Natural killer cell (primary cell): ENCODE results near the gene PNCK. TPM values are rescaled to one million over a fixed set of nuclear protein-coding genes. Genes with fewer than 3 reads are reported as not detected.

ENCODE experiments used
- ATAC-seq, 3 donors: fragments of 150-1000 bp in 2 of 3; fragments of 200-7000 bp in 1 of 3; cut with Tn5 transposase; 1 replicate in 1 of 3; 2 replicates in 2 of 3; pipeline ENCODE4 v1.10.0; 2021; ENCODE audit warnings: mild to moderate bottlenecking in 2 of 3, moderate library complexity in 2 of 3
- DNase-seq, 2 donors: peaks; one replicate each; pipeline versions ENCODE4 v3.0.0 to v3.0.0-alpha.2; 2013 to 2021; ENCODE audit warnings: mixed read lengths in 1 of 2
- H3K27ac ChIP-seq: one replicate; pipeline ENCODE4 v1.5.1; 2013; ENCODE audit warnings: mild to moderate bottlenecking, low read length
- H3K27me3 ChIP-seq: one replicate; pipeline ENCODE4 v1.6.1; 2013; ENCODE audit warnings: low read length; ENCODE audit not compliant: control insufficient read depth, insufficient read depth
- H3K36me3 ChIP-seq: one replicate; pipeline ENCODE4 v1.6.1; 2013; ENCODE audit warnings: low read length; ENCODE audit not compliant: control insufficient read depth, insufficient read depth
- H3K4me1 ChIP-seq: one replicate; pipeline ENCODE4 v1.6.1; 2013; ENCODE audit warnings: low read length; ENCODE audit not compliant: control insufficient read depth, insufficient read depth
- H3K4me3 ChIP-seq: one replicate; pipeline ENCODE4 v1.5.1; 2013; ENCODE audit warnings: low read length
- H3K9me3 ChIP-seq: one replicate; pipeline ENCODE4 v1.6.1; 2013; ENCODE audit warnings: low read length; ENCODE audit not compliant: control insufficient read depth, insufficient read depth
- H3K27ac Mint-ChIP-seq, 2 donors: one replicate each; pipeline ENCODE4 v1.8.0; 2022; ENCODE audit warnings: mild to moderate bottlenecking in 2 of 2, mixed read lengths in 2 of 2, moderate library complexity in 1 of 2
- H3K27me3 Mint-ChIP-seq, 2 donors: one replicate each; pipeline ENCODE4 v1.8.0; 2022; ENCODE audit warnings: low read depth in 2 of 2, mixed read lengths in 2 of 2
- H3K36me3 Mint-ChIP-seq: one replicate; pipeline ENCODE4 v1.8.0; 2022; ENCODE audit warnings: mixed read lengths
- H3K4me1 Mint-ChIP-seq, 2 donors: one replicate each; pipeline ENCODE4 v1.8.0; 2022; ENCODE audit warnings: mixed read lengths in 2 of 2
- H3K4me3 Mint-ChIP-seq: one replicate; pipeline ENCODE4 v1.8.0; 2022; ENCODE audit warnings: mild to moderate bottlenecking, moderate library complexity, mixed read lengths
- H3K9me3 Mint-ChIP-seq, 2 donors: one replicate each; pipeline ENCODE4 v1.8.0; 2022; ENCODE audit warnings: mixed read lengths in 2 of 2
- WGBS: methylation state at CpG from one replicate; pipeline ENCODE4 v1.1.7; 2013; ENCODE audit warnings: missing lambda C conversion rate; ENCODE audit not compliant: insufficient coverage; 5-methylcytosine and 5-hydroxymethylcytosine counted together
- intact Hi-C: fragments of 100-400 bp; cut with micrococcal nuclease; formaldehyde crosslinking; loops from one replicate; pipeline ENCODE4 v1.14.2; 2022
- total RNA-seq, 4 donors: library from RNA; stranded (reverse); fragments of 120-200 nt in 1 of 4; gene quantifications; one replicate each; pipeline versions ENCODE4 v1.2.3 to v1.2.4, GENCODE V29; 2013 to 2022
- TF ChIP-seq, protein P1 (sequence below): fragments of 200-600 bp; IDR thresholded peaks from one replicate; pipeline ENCODE4 v1.8.0; 2022; ENCODE audit warnings: antibody characterized with exemption

The PNCK gene
- total RNA-seq, 3 donors from 2014 or later (not counting 1 experiment from before 2014, with no cell fraction given) = 0.66 to 1.1 (median 0.97) TPM

DNA sequence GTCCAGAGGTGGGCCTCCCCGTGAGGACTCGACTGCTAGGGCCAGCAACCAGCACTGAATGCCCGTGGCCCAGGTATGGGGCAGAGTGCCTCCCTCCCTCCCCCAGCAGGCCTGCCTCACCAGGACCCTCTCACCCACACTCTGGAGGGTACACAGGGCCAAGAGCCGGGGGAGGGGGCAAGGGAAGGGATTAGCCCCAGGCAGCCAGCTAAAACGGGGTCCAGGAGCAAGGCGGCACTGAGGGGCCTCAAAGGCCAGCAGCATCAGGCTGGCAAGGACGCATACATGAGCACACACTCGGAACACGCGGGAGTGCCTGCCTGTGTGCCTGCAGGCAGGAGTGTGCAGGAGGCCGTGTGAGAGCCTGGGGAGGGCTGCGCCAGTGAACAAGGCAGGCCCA lies 44.9 kb downstream of the PNCK start:
- Mint-ChIP-seq H3K27me3 (peaks cover 2 to 7% of the 10 kb centered on the region in 2 donors), H3K4me3 (no peak overlapping the region), H3K9me3 (no peaks in the 10 kb centered on the region), H3K36me3 (no peaks in the 10 kb centered on the region), H3K27ac (no peak overlapping the region), H3K4me1 (no peaks in the 10 kb centered on the region)
- WGBS = 94% methylated on average over 11 of the region's 12 CpGs
- intact Hi-C loops = no loop called here
- Histone ChIP-seq H3K4me3 (no peak overlapping the region), H3K4me1 (no peaks in the 10 kb centered on the region), H3K27ac (no peak overlapping the region), H3K9me3 (no peaks in the 10 kb centered on the region), H3K27me3 (no peaks in the 10 kb centered on the region), H3K36me3 (no peaks in the 10 kb centered on the region)
- ATAC-seq (no peak), DNase-seq (no peak)
- TF ChIP-seq, protein P1, sequence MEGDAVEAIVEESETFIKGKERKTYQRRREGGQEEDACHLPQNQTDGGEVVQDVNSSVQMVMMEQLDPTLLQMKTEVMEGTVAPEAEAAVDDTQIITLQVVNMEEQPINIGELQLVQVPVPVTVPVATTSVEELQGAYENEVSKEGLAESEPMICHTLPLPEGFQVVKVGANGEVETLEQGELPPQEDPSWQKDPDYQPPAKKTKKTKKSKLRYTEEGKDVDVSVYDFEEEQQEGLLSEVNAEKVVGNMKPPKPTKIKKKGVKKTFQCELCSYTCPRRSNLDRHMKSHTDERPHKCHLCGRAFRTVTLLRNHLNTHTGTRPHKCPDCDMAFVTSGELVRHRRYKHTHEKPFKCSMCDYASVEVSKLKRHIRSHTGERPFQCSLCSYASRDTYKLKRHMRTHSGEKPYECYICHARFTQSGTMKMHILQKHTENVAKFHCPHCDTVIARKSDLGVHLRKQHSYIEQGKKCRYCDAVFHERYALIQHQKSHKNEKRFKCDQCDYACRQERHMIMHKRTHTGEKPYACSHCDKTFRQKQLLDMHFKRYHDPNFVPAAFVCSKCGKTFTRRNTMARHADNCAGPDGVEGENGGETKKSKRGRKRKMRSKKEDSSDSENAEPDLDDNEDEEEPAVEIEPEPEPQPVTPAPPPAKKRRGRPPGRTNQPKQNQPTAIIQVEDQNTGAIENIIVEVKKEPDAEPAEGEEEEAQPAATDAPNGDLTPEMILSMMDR = no peak

GRCh38 chrX:153628129-153628528 lies 45.5 kb downstream of the PNCK start:
- no peak for DNase-seq
- TF ChIP-seq, protein P1 = no peak
- Mint-ChIP-seq H3K36me3 (no peaks in the 10 kb centered on the region), H3K4me3 (no peak overlapping the region), H3K27me3 (peaks cover 2 to 7% of the 10 kb centered on the region in 2 donors), H3K9me3 (no peaks in the 10 kb centered on the region), H3K4me1 (no peaks in the 10 kb centered on the region), H3K27ac (no peak overlapping the region)
- 98% methylated on average over 5 of the region's 8 CpGs for WGBS
- Histone ChIP-seq H3K4me3 (no peak overlapping the region), H3K27me3 (no peaks in the 10 kb centered on the region), H3K27ac (no peak overlapping the region), H3K36me3 (no peaks in the 10 kb centered on the region), H3K9me3 (no peaks in the 10 kb centered on the region), H3K4me1 (no peaks in the 10 kb centered on the region)
- intact Hi-C loops = no loop called here
- no peak for ATAC-seq

DNA sequence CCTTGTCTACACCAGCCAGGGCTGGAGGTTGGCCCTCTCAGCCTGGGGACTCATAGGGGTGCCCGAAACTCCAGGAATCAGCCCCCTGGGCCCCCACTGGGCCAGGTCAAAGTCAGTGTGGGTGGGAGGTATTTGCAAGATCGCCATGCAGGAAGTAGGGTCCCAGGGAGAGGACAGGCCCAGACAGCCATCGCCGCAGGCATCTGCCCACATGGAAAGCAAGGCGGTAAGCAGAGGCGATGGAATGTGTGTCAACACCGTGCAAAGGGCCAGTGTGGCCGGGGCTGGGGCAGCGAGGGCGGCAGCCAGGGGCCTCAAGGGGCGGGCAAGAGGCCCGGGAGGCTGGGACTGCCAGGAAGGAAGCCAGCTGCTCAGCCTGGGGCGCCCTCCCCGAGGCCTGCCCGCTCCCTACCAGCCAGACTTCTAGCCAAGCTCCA lies 45.9 kb downstream of the PNCK start:
- WGBS = 41% methylated on average over 15 of the region's 15 CpGs
- Mint-ChIP-seq H3K9me3 (no peaks in the 10 kb centered on the region), H3K4me1 (no peaks in the 10 kb centered on the region), H3K27ac (no peak overlapping the region), H3K27me3 (peaks cover 2 to 8% of the 10 kb centered on the region in 2 donors), H3K4me3 (no peak overlapping the region), H3K36me3 (no peaks in the 10 kb centered on the region)
- DNase-seq (no peak), ATAC-seq (no peak)
- Histone ChIP-seq H3K4me3 (no peak overlapping the region), H3K9me3 (no peaks in the 10 kb centered on the region), H3K27me3 (no peaks in the 10 kb centered on the region), H3K36me3 (no peaks in the 10 kb centered on the region), H3K4me1 (no peaks in the 10 kb centered on the region), H3K27ac (no peak overlapping the region)
- intact Hi-C loops = no loop called here
- TF ChIP-seq, protein P1 = no peak
